HL-60/S4 treated with retinoic acid at 250 ng/mL for 4 days and 3 days (cell line): Measurements from ENCODE around the gene ANKRD12.
"Not testable (repeated sequence)": the region's sequence is repeated elsewhere in the genome, so short reads cannot be mapped to it uniquely, and the experiment has no call there.

Source experiments
- in situ Hi-C: fragments of 300-500 bp; cut with MboI; formaldehyde crosslinking; loops from 2 replicates; pipeline ENCODE4 v1.7.0; 2022; ENCODE audit warnings: low sequenced_read_pairs

The ANKRD12 gene

GRCh38 chr18:9136315-9137155, at the start of gene ANKRD12:
TSS of gene ANKRD12 (plus strand) at chr18:9136781. CDS start at chr18:9182433, 45,652 bp downstream.
- in situ Hi-C loops: no loop called here

- in situ Hi-C loops: no loop called here
Measured at GRCh38 chr18:9087144-9087543, 49.4 kb upstream of the ANKRD12 start.

GRCh38 chr18:9088252-9088651, 48.3 kb upstream of the ANKRD12 start:
- in situ Hi-C loops: no loop called here

- in situ Hi-C loops: not testable (repeated sequence)
Measured at GRCh38 chr18:9088727-9089126, 47.9 kb upstream of the ANKRD12 start.

- in situ Hi-C loops: no loop called here
Measured at GRCh38 chr18:9090578-9090977, 46.0 kb upstream of the ANKRD12 start.

- in situ Hi-C loops: no loop called here
Measured at GRCh38 chr18:9091066-9091476, 45.5 kb upstream of the ANKRD12 start.

GRCh38 chr18:9092665-9093064, 43.9 kb upstream of the ANKRD12 start:
- in situ Hi-C loops: no loop called here

GRCh38 chr18:9093109-9093508, 43.5 kb upstream of the ANKRD12 start:
- in situ Hi-C loops: not testable (repeated sequence)

GRCh38 chr18:9094307-9095226, 42.0 kb upstream of the ANKRD12 start:
- in situ Hi-C loops: no loop called here

- in situ Hi-C loops: no loop called here
Measured at GRCh38 chr18:9095297-9096006, 41.1 kb upstream of the ANKRD12 start.

- in situ Hi-C loops: no loop called here
Measured at GRCh38 chr18:9096007-9096371, 40.6 kb upstream of the ANKRD12 start.

GRCh38 chr18:9096685-9097084, 39.9 kb upstream of the ANKRD12 start:
- in situ Hi-C loops: no loop called here

- in situ Hi-C loops: no loop called here
Measured at GRCh38 chr18:9097349-9097748, 39.2 kb upstream of the ANKRD12 start.

- in situ Hi-C loops: no loop called here
Measured at GRCh38 chr18:9100796-9101195, 35.8 kb upstream of the ANKRD12 start.

GRCh38 chr18:9101730-9102507, 34.7 kb upstream of the ANKRD12 start:
- in situ Hi-C loops: no loop called here

GRCh38 chr18:9102508-9103375, 33.8 kb upstream of the ANKRD12 start, which contains the start of gene NDUFV2:
TSS of gene NDUFV2 (plus strand) at chr18:9102699. CDS start at chr18:9102744, 45 bp downstream.
- in situ Hi-C loops: no loop called here

- in situ Hi-C loops: no loop called here
Measured at GRCh38 chr18:9103376-9103873, 33.2 kb upstream of the ANKRD12 start.

- in situ Hi-C loops: no loop called here
Measured at GRCh38 chr18:9104244-9104901, 32.2 kb upstream of the ANKRD12 start.

- in situ Hi-C loops: no loop called here
Measured at GRCh38 chr18:9105420-9105819, 31.2 kb upstream of the ANKRD12 start.
